Mucosa of descending colon (tissue), 3 donors: ENCODE data around the gene SKIL. TPM values are rescaled to one million over a fixed set of nuclear protein-coding genes. Genes with fewer than 3 reads are reported as not detected.
"Not testable (repeated sequence)": the region's sequence is repeated elsewhere in the genome, so short reads cannot be mapped to it uniquely, and the experiment has no call there.

Experiments
- ATAC-seq: fragments of 200-7000 bp; cut with Tn5 transposase; one replicate; pipeline ENCODE4 v1.9.1; 2020; ENCODE audit warnings: mild to moderate bottlenecking, moderate library complexity
- DNase-seq, 3 donors: peaks; one replicate each; pipeline ENCODE4 v3.0.0-alpha.2; 2020
- H3K36me3 ChIP-seq: fragments of 200-600 bp; one replicate; pipeline ENCODE4 v1.8.0; 2021; ENCODE audit warnings: low read depth, mild to moderate bottlenecking
- H3K4me1 ChIP-seq: fragments of 200-600 bp; one replicate; pipeline ENCODE4 v1.8.0; 2021; ENCODE audit warnings: low read depth, mild to moderate bottlenecking
- H3K4me3 ChIP-seq: fragments of 200-600 bp; one replicate; pipeline ENCODE4 v1.8.0; 2021; ENCODE audit warnings: mild to moderate bottlenecking
- H3K9me3 ChIP-seq: fragments of 200-600 bp; one replicate; pipeline ENCODE4 v1.8.0; 2021; ENCODE audit warnings: mild to moderate bottlenecking
- CTCF ChIP-seq: fragments of 200-600 bp; IDR thresholded peaks from one replicate; pipeline ENCODE4 v1.8.0; 2022; ENCODE audit warnings: antibody characterized with exemption, mild to moderate bottlenecking
- intact Hi-C, 2 donors: fragments of 100-400 bp; cut with DNase I in 1 of 2; cut with micrococcal nuclease in 1 of 2; formaldehyde crosslinking; loops; one replicate each; pipeline versions ENCODE4 v1.11.0 to v1.11.1; 2022; cut with DNase I, micrococcal nuclease
- total RNA-seq, 3 donors: library from RNA; stranded (reverse); fragmentation: NEBNext Ultra II Directional in 2 of 3; extraction: Animal tissue kit (Norgen Biotek cat#: 25700) in 2 of 3; gene quantifications; one replicate each; pipeline versions ENCODE4 v1.2.1 to v1.2.4, GENCODE V29; 2021 to 2023
- donor health status: DM: no; HTN: no; CAD: no; lungs with moderate emphysema.
- donor health status: DM: no; HTN: no; CAD: no.
- donor health status: DM: no; HTN: yes; CAD: no.

Gene SKIL
- total RNA-seq, 3 donors from 2014 or later: 41.9 to 51.3 (median 49.5) TPM

GRCh38 chr3:170321321-170322034, 36.0 kb upstream of the SKIL start:
- intact Hi-C loops: no loop called here
- Histone ChIP-seq H3K4me3 (no peak overlapping the region), H3K9me3 (no peaks in the 10 kb centered on the region), H3K36me3 (no peaks in the 10 kb centered on the region), H3K4me1 (no peaks in the 10 kb centered on the region)
- no peak for TF ChIP-seq CTCF
- DNase-seq (no peak), ATAC-seq (no peak)

GRCh38 chr3:170322566-170323269, 34.8 kb upstream of the SKIL start:
- intact Hi-C loops: no loop called here
- Histone ChIP-seq H3K4me1 (no peaks in the 10 kb centered on the region), H3K4me3 (no peak overlapping the region), H3K36me3 (no peaks in the 10 kb centered on the region), H3K9me3 (no peaks in the 10 kb centered on the region)
- TF ChIP-seq CTCF: no peak
- DNase-seq (no peak), ATAC-seq (no peak)

- intact Hi-C loops: no loop called here
- ATAC-seq (no peak), DNase-seq (no peak)
- Histone ChIP-seq H3K36me3 (no peaks in the 10 kb centered on the region), H3K9me3 (no peaks in the 10 kb centered on the region), H3K4me3 (no peak overlapping the region), H3K4me1 (no peaks in the 10 kb centered on the region)
- TF ChIP-seq CTCF: no peak
These were observed 34.2 kb upstream of the SKIL start for GRCh38 chr3:170323331-170323730.

GRCh38 chr3:170324962-170325361, 32.6 kb upstream of the SKIL start:
- peaks cover 4% of the 10 kb centered on the region for H3K4me1 ChIP-seq
- DNase-seq (no peak), ATAC-seq (no peak)
- TF ChIP-seq CTCF: no peak
- no peaks in the 10 kb centered on the region for H3K9me3 ChIP-seq
- no peak overlapping the region for H3K4me3 ChIP-seq
- no peaks in the 10 kb centered on the region for H3K36me3 ChIP-seq
- intact Hi-C loops: no loop called here

GRCh38 chr3:170327040-170327808, 30.3 kb upstream of the SKIL start:
- Histone ChIP-seq H3K4me1 (peaks cover 20% of the 10 kb centered on the region), H3K9me3 (no peaks in the 10 kb centered on the region), H3K4me3 (no peak overlapping the region), H3K36me3 (no peaks in the 10 kb centered on the region)
- no peak for TF ChIP-seq CTCF
- ATAC-seq: no peak
- intact Hi-C loops: no loop called here
- DNase-seq: no peak

GRCh38 chr3:170327868-170328548, 29.5 kb upstream of the SKIL start:
- ATAC-seq, H3K4me3 ChIP-seq, intact Hi-C loops, DNase-seq, H3K36me3 ChIP-seq, H3K9me3 ChIP-seq: not testable (repeated sequence)
- peaks cover 20% of the 10 kb centered on the region for H3K4me1 ChIP-seq
